HG02763 (cell line): ENCODE data around the gene TECPR2.

Experiments used
- ATAC-seq: cut with Tn5 transposase; IDR thresholded peaks from one replicate; pipeline ENCODE4 v1.9.1; 2021; ENCODE audit warnings: mild to moderate bottlenecking, moderate library complexity; ENCODE audit not compliant: unreplicated experiment

The TECPR2 gene

GRCh38 chr14:102464006-102464405 is 101.3 kb downstream of the TECPR2 start:
- no peak for ATAC-seq

GRCh38 chr14:102464846-102465341 is 102.2 kb downstream of the TECPR2 start:
- no peak for ATAC-seq

- ATAC-seq: no peak
These were observed 106.5 kb downstream of the TECPR2 start for GRCh38 chr14:102469261-102469660.

- ATAC-seq: no peak
These were observed 109.4 kb downstream of the TECPR2 start for GRCh38 chr14:102471921-102472790.

- no peak for ATAC-seq
These were observed 110.0 kb downstream of the TECPR2 start for GRCh38 chr14:102472791-102473150.

- ATAC-seq: no peak
These were observed 110.8 kb downstream of the TECPR2 start for GRCh38 chr14:102473559-102473958.

- ATAC-seq: no peak
These were observed 112.2 kb downstream of the TECPR2 start for GRCh38 chr14:102474934-102475333.

GRCh38 chr14:102479107-102479506 is 116.4 kb downstream of the TECPR2 start:
- ATAC-seq: no peak

- ATAC-seq: no peak
These were observed 117.0 kb downstream of the TECPR2 start for GRCh38 chr14:102479777-102480176.

- ATAC-seq: no peak
These were observed 118.6 kb downstream of the TECPR2 start for GRCh38 chr14:102481371-102481770.

- ATAC-seq: no peak
These were observed 119.1 kb downstream of the TECPR2 start for GRCh38 chr14:102481791-102482238.

- no peak for ATAC-seq
These were observed 121.6 kb downstream of the TECPR2 start for GRCh38 chr14:102484316-102484715.

- no peak for ATAC-seq
These were observed 123.2 kb downstream of the TECPR2 start for GRCh38 chr14:102485693-102486512.

- ATAC-seq: no peak
These were observed 123.9 kb downstream of the TECPR2 start for GRCh38 chr14:102486513-102487203.

GRCh38 chr14:102487204-102487577 is 124.5 kb downstream of the TECPR2 start:
- ATAC-seq: no peak

- ATAC-seq: no peak
These were observed 127.7 kb downstream of the TECPR2 start for GRCh38 chr14:102490456-102490855.

GRCh38 chr14:102491366-102491765 is 128.6 kb downstream of the TECPR2 start:
- no peak for ATAC-seq

GRCh38 chr14:102491786-102492530 is 129.2 kb downstream of the TECPR2 start:
- no peak for ATAC-seq

- no peak for ATAC-seq
These were observed 129.8 kb downstream of the TECPR2 start for GRCh38 chr14:102492531-102492910.

GRCh38 chr14:102493096-102493495 is 130.4 kb downstream of the TECPR2 start:
- no peak for ATAC-seq
